Skin of body (tissue), 2 donors: ENCODE measurements around the gene EIF4E2. TPM values are rescaled to one million over a fixed set of nuclear protein-coding genes. Genes with fewer than 3 reads are reported as not detected.

Experiments
- DNase-seq: peaks from one replicate; lab custom pipeline; 2025; lab: John Stamatoyannopoulos, UW
- total RNA-seq: library from RNA; depleted of rRNA; stranded (reverse); fragments of >200 nt; gene quantifications from one replicate; pipeline ENCODE4 v1.2.3, GENCODE V29; 2014

The EIF4E2 gene
- total RNA-seq, 1 donor from 2014 or later, result 50.6 TPM

GRCh38 chr2:232597362-232598079 lies 47.0 kb downstream of the EIF4E2 start:
- DNase-seq, result no peak

GRCh38 chr2:232598293-232598692 lies 47.8 kb downstream of the EIF4E2 start:
- no peak for DNase-seq

GRCh38 chr2:232600053-232600773 lies 49.7 kb downstream of the EIF4E2 start:
- DNase-seq, result no peak

DNA sequence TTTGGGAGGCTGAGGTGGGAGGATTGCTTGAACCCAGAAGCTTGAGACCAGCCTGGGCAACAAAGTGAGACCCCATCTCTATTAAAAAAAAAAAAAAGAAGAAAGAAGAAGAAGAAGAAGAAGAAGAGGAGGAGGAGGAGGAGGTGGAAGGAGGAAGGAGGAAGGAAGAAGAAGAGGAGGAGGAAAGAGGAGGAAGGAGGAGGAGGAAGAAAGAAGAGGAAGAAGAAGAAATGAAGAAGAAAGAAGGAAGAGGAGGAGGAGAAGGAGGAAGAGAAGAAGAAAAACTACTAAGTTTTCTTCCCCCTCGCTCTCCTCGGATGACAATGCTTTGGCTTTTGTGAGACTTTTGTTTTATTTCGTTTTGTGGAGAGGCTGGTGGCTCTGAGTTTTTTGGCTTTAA lies 52.8 kb downstream of the EIF4E2 start:
- no peak for DNase-seq

DNA sequence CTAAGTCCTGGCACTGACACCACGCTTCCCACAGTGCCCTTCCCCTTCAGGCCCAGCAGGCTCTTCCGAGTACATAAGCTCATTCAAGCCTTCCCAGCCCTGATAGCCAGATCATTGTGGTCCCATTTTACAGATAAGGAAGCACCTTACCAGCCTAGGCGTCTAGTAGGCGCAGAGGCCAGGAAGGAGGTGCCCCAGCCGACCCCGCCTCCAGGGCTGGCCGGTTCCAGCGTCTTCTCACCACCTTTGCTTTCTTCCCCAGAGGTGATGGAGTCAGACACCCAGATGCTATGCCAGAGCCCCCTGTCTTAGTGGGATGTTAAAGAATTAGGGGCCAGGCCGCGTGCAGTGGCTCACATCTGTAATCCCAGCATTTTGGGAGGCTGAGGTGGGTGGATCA lies 54.0 kb downstream of the EIF4E2 start:
- DNase-seq, result no peak

DNA sequence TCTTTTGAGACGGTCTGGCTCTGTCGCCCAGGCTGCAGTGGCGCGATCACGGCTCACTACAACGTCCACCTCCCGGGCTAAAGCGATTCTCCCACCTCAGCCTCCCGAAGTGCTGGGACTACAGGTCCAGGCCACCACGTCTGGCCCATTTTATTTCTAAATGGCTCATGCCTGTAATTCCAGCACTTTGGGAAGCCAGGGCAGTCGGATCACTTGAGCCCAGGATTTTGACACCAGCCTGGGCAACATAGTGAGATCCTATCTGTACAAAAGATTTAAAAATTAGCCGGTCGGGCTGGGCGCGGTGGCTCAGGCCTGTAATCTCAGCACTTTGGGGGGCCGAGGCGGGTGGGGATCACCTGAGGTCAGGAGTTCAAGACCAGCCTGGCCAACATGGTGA lies 56.5 kb downstream of the EIF4E2 start:
- no peak for DNase-seq

DNA sequence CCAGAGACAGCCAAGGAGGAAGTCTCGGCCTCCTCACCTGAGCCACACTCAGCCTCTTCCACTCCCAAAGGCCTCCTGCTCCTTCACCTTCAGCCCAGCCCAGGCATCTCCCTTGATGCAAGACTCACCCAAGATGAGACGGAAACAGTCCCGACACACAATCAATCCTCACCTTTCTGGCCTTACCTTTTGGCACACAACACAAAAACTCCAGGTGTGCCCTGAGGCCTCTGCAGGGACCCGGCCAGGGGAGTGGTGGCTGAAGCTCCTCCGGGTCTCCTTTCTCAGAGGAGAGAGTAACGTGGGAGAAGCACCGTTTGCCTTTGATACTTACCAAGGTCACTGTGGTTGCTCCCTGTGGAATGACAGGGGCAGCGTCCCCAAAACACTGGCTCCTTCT lies 59.1 kb downstream of the EIF4E2 start:
- no peak for DNase-seq

DNA sequence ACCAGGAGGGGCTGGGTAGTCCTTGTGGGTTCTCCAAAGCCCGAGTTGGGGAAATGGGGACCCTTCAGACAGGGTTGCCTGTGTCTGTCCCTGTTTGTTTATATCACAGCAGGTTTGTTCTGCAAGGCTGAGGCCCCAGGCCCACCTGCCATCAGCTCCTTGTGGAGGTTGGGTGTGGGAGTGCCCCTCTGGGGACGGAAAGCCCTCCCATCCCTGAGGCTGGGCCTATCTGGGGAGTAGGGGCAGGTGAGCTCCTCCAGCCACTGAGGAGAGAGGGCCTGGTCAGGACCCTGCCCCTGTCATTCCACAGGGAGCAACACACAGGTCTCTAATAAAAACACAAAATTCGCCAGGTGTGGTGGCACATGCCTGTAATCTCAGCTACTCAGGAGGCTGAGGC lies 59.6 kb downstream of the EIF4E2 start:
- no peak for DNase-seq

DNA sequence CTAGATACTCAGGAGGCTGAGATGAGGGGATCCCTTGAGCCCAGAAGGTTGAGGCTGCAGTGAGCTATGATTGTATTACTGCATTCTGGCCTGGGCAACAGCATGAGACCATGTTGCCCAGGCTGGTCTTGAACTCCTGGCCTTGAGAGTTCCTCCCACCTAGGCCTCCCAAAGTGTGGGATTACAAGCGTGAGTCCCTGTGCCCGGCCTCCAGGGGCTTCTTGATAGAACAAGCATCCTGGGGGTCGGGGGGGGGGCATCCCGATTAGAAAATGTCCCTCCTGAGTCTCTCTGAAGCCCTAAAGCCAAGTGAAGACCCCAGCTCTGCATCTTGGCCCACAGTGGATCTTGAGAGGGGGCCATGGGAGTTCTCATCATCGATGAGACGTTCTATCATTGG lies 60.6 kb downstream of the EIF4E2 start:
- DNase-seq, result no peak

GRCh38 chr2:232611559-232612218 lies 61.2 kb downstream of the EIF4E2 start:
- no peak for DNase-seq

DNA sequence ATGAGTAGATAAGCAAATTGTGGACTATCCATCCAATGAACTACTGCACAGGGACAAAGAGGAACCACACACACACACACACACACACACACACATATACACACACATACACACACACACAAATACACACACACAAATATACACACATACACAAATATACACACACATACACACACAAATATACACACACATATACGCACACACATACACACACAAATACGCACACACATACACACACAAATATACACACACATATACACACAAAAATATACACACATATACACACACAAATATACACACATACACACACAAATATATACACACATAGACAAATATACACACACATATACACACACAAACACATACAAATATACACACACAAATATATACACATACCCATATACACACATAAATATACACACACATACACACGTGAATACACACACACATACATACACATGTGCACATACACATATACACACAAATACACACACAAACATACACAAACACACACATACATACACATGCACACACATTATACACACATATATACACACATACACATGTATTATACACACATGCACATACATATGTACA lies 63.1 kb downstream of the EIF4E2 start:
- DNase-seq, result no peak

GRCh38 chr2:232615339-232615738 lies 64.8 kb downstream of the EIF4E2 start:
- no peak for DNase-seq

Other genes starting within 250 kb of the EIF4E2 start
- gene ALPP, start 171.9 kb upstream of the EIF4E2 start, total RNA-seq, result not detected
- gene ALPG, start 143.8 kb upstream of the EIF4E2 start, total RNA-seq, result not detected
- not detected for gene ALPI, start 94.5 kb upstream of the EIF4E2 start, total RNA-seq
- 0.30 TPM for gene ECEL1, start 62.9 kb upstream of the EIF4E2 start, total RNA-seq
- gene PRSS56, start 30.3 kb upstream of the EIF4E2 start, total RNA-seq, result not detected
- gene CHRND, start 24.5 kb upstream of the EIF4E2 start, total RNA-seq, result 2.4 TPM
- gene CHRNG, start 11.0 kb upstream of the EIF4E2 start, total RNA-seq, result 1.6 TPM
- 5.1 TPM for gene TIGD1, start 132 bp upstream of the EIF4E2 start, total RNA-seq
- 2.7 TPM for gene EFHD1, start 82.9 kb downstream of the EIF4E2 start, total RNA-seq
- 95.5 TPM for gene GIGYF2, start 146.6 kb downstream of the EIF4E2 start, total RNA-seq
- gene KCNJ13, start 225.9 kb downstream of the EIF4E2 start, total RNA-seq, result 0.79 TPM